GM12878 (cell line): ENCODE data around the gene VCAM1. TPM values are rescaled to one million over a fixed set of nuclear protein-coding genes. Genes with fewer than 3 reads are reported as not detected.

ENCODE experiments used
- ATAC-seq: fragments of 200-7000 bp; cut with Tn5 transposase; 3 replicates; pipeline ENCODE4 v1.9.1; 2020; ENCODE audit warnings: mild to moderate bottlenecking, moderate library complexity
- BruUV-seq: library from RNA; stranded (reverse); fragments of 400-500 nt; replicated peaks from 2 replicates; lab custom pipeline; 2021; lab: Mats Ljungman, UMichigan
- CTCF ChIA-PET: fragments of 300-600 bp; sonication (Branson Sonifier 250); formaldehyde crosslinking; extraction: SDS; loops from one replicate; lab custom pipeline; 2021; ENCODE audit warnings: inconsistent platforms; lab: Yijun Ruan, JAX
- POLR2A ChIA-PET: fragments of 350-600 bp; formaldehyde crosslinking; extraction: SDS; loops from one replicate; lab custom pipeline; 2021; ENCODE audit warnings: inconsistent platforms; lab: Charles Lee
- RAD21 ChIA-PET: fragments of 300-600 bp; sonication (Branson Sonifier 250); formaldehyde crosslinking; loops from one replicate; lab custom pipeline; 2023; ENCODE audit warnings: antibody characterized with exemption; ENCODE audit not compliant: unreplicated experiment; lab: Charles Lee
- SMC1A ChIA-PET: fragments of 300-600 bp; sonication (Branson Sonifier 250); formaldehyde crosslinking; loops from one replicate; lab custom pipeline; 2023; ENCODE audit not compliant: unreplicated experiment, uncharacterized antibody; lab: Charles Lee
- DNase-seq: peaks from one replicate; pipeline ENCODE4 v3.0.0-alpha.2; 2011; ENCODE audit warnings: low read depth, low spot score
- FAIRE-seq: peaks from 3 replicates; lab custom pipeline; 2011; peaks lifted over from hg19 to GRCh38; lab: Jason Lieb, UNC
- H2AFZ ChIP-seq: 2 replicates; pipeline ENCODE4 v1.6.0; 2011; ENCODE audit warnings: low read depth, low read length, control low read depth; ENCODE audit not compliant: control insufficient read depth
- H3K27ac ChIP-seq: 2 replicates; pipeline ENCODE4 v1.5.1; 2011; ENCODE audit warnings: control low read depth; ENCODE audit not compliant: control insufficient read depth, insufficient read depth
- H3K27me3 ChIP-seq, 2 experiments: replicated peaks in 1 of 2; 2 replicates each; pipeline versions ENCODE4 v1.6.0 to v1.6.1; 2011; ENCODE audit warnings: low read length in 1 of 2; ENCODE audit not compliant: control insufficient read depth in 2 of 2, insufficient read depth in 2 of 2
- H3K36me3 ChIP-seq, 2 experiments: 2 replicates each; pipeline ENCODE4 v1.5.1; 2011; ENCODE audit warnings: low read length in 1 of 2; ENCODE audit not compliant: control insufficient read depth in 2 of 2, insufficient read depth in 2 of 2
- H3K4me1 ChIP-seq: 2 replicates; pipeline ENCODE4 v1.6.1; 2011; ENCODE audit warnings: mild to moderate bottlenecking, low read length, moderate library complexity, mixed read lengths; ENCODE audit not compliant: control insufficient read depth, insufficient read depth
- H3K4me2 ChIP-seq: 2 replicates; pipeline ENCODE4 v1.6.0; 2011; ENCODE audit warnings: control low read depth; ENCODE audit not compliant: control insufficient read depth, insufficient read depth
- H3K4me3 ChIP-seq: fragments of 200-600 bp; sonication (generic); 2 replicates; pipeline ENCODE4 v1.5.1; 2016
- H3K79me2 ChIP-seq: 2 replicates; pipeline ENCODE4 v1.6.0; 2011; ENCODE audit warnings: low read length; ENCODE audit not compliant: control insufficient read depth, insufficient read depth
- H3K9ac ChIP-seq: 2 replicates; pipeline ENCODE4 v1.8.0; 2011; ENCODE audit warnings: low read length, control low read depth, mixed read lengths; ENCODE audit not compliant: control insufficient read depth, insufficient read depth
- H3K9me3 ChIP-seq: replicated peaks from 3 replicates; pipeline ENCODE4 v1.5.1; 2011; ENCODE audit warnings: mild to moderate bottlenecking, low read length; ENCODE audit not compliant: control insufficient read depth, insufficient read depth
- H4K20me1 ChIP-seq: 2 replicates; pipeline ENCODE4 v1.6.0; 2011; ENCODE audit not compliant: control insufficient read depth, insufficient read depth
- ASH2L ChIP-seq: fragments of 300-600, 200-600 bp; sonication (generic); IDR thresholded peaks from 2 replicates; pipeline ENCODE4 v1.6.1; 2017; ENCODE audit warnings: low read depth, mild to moderate bottlenecking, borderline replicate concordance
- E2F8 ChIP-seq: fragments of 450-650 bp; IDR thresholded peaks from 2 replicates; pipeline ENCODE4 v1.6.1; 2018; ENCODE audit warnings: mild to moderate bottlenecking, low read depth, moderate library complexity; ENCODE audit not compliant: partially characterized antibody
- HDAC6 ChIP-seq: fragments of 200-600 bp; sonication (generic); IDR thresholded peaks from one replicate; pipeline ENCODE4 v1.8.0; 2017; ENCODE audit warnings: antibody characterized with exemption; ENCODE audit not compliant: unreplicated experiment
- HDGF ChIP-seq: fragments of 450-650 bp; IDR thresholded peaks from 2 replicates; pipeline ENCODE4 v1.6.1; 2016; ENCODE audit warnings: antibody characterized with exemption
- IKZF1 ChIP-seq: fragments of 450-650 bp; conservative IDR thresholded peaks from 2 replicates; pipeline ENCODE4 v1.6.1; 2017; ENCODE audit warnings: antibody characterized with exemption, mild to moderate bottlenecking
- KAT2A ChIP-seq: conservative IDR thresholded peaks from 2 replicates; pipeline ENCODE4 v1.6.1; 2011; ENCODE audit warnings: low read depth, low read length; ENCODE audit not compliant: control insufficient read depth
- MEF2A ChIP-seq: IDR thresholded peaks from 2 replicates; pipeline ENCODE4 v1.6.1; 2011; ENCODE audit warnings: low read depth, mild to moderate bottlenecking, low read length, moderate library complexity; ENCODE audit not compliant: insufficient read depth
- PAX5 ChIP-seq: IDR thresholded peaks from 2 replicates; pipeline ENCODE4 v1.6.1; 2011; ENCODE audit warnings: low read depth, low read length, borderline replicate concordance
- PML ChIP-seq: IDR thresholded peaks from 2 replicates; pipeline ENCODE4 v1.6.1; 2012; ENCODE audit warnings: low read length, inconsistent platforms
- POU2F2 ChIP-seq: IDR thresholded peaks from 3 replicates; pipeline ENCODE4 v1.6.1; 2011; ENCODE audit warnings: low read depth, mild to moderate bottlenecking, low read length, borderline replicate concordance
- SREBF1 ChIP-seq: IDR thresholded peaks from 2 replicates; pipeline ENCODE4 v1.6.1; 2012; ENCODE audit warnings: mild to moderate bottlenecking, low read length
- SUPT20H ChIP-seq: IDR thresholded peaks from 2 replicates; pipeline ENCODE4 v1.6.1; 2011; ENCODE audit warnings: low read depth, mild to moderate bottlenecking, low read length, moderate library complexity, borderline replicate concordance; ENCODE audit not compliant: control insufficient read depth
- TARDBP ChIP-seq: IDR thresholded peaks from 2 replicates; pipeline ENCODE4 v1.6.1; 2016; ENCODE audit warnings: borderline replicate concordance
- ZZZ3 ChIP-seq: IDR thresholded peaks from 2 replicates; pipeline ENCODE4 v1.6.1; 2011; ENCODE audit warnings: low read depth; ENCODE audit not compliant: control insufficient read depth, insufficient read length
- WGBS: methylation state at CpG from one replicate; pipeline ENCODE4 v1.1.6; 2016; ENCODE audit warnings: low lambda C conversion rate; ENCODE audit not compliant: insufficient replicate concordance, insufficient coverage; ENCODE audit errors: missing lambda C conversion rate; 5-methylcytosine and 5-hydroxymethylcytosine counted together
- in situ Hi-C: fragments of 300-500 bp; cut with MboI; formaldehyde crosslinking; loops from 9 replicates; pipeline ENCODE4 v1.14.3; 2018; ENCODE audit warnings: mixed read lengths
- intact Hi-C: fragments of 100-400 bp; cut with micrococcal nuclease; formaldehyde crosslinking; loops from one replicate; pipeline ENCODE4 v1.14.2; 2022; ENCODE audit not compliant: unreplicated experiment
- polyA plus RNA-seq, 11 experiments: library from polyadenylated mRNA; depleted of rRNA in 4 of 11; unstranded in 6 of 11; stranded (reverse) in 5 of 11; fragments of >200 nt; fragmentation: Nextera tagmentation in 4 of 11; fragmentation: Illumina TruSeq in 1 of 11; extraction: Ambion mirVana in 4 of 11; extraction: Trizol in 1 of 11; gene quantifications; 1 replicate in 1 of 11; 2 replicates in 10 of 11; pipeline versions ENCODE4 v1.2.1 to v1.2.3, GENCODE V29; 2011 to 2016; ENCODE audit warnings: inconsistent platforms in 2 of 11, missing spikeins in 2 of 11, low read depth in 1 of 11
- total RNA-seq, 4 experiments: library from RNA; depleted of rRNA in 3 of 4; stranded (reverse); fragments of >200 nt in 3 of 4; fragmentation: Illumina TruSeq in 1 of 4; extraction: Trizol in 1 of 4; gene quantifications; 2 replicates each; pipeline versions ENCODE4 v1.2.1 to v1.2.3, GENCODE V29; 2013 to 2021
- TF ChIP-seq, protein P1 (sequence below): IDR thresholded peaks from 2 replicates; pipeline ENCODE4 v1.6.1; 2011; ENCODE audit warnings: borderline replicate concordance, low read depth, mild to moderate bottlenecking, moderate library complexity, low read length; ENCODE audit not compliant: insufficient read depth, poor library complexity, severe bottlenecking
- TF ChIP-seq, protein P2 (sequence below): fragments of 450-650 bp; IDR thresholded peaks from 2 replicates; pipeline ENCODE4 v1.6.1; 2017; ENCODE audit warnings: mild to moderate bottlenecking, low read depth, inconsistent platforms; ENCODE audit not compliant: poor library complexity, severe bottlenecking
- TF ChIP-seq, protein P3 (sequence below): IDR thresholded peaks from 2 replicates; pipeline ENCODE4 v1.6.1; 2012; ENCODE audit warnings: low read depth, low read length, improper control_type of control experiment

The VCAM1 gene
- total and polyA plus RNA-seq, 10 of the 15 experiments (the other 5 are each of a cell fraction or from before 2014, with no cell fraction given) = 5.0 to 13.6 (median 7.4) TPM

GRCh38 chr1:100670083-100670482, 49.5 kb upstream of the VCAM1 start:
- CTCF ChIA-PET = no interaction called here
- TF ChIP-seq ASH2L = no peak
- no peak for TF ChIP-seq MEF2A
- TF ChIP-seq SUPT20H = no peak
- TF ChIP-seq HDAC6 = no peak
- no peak for TF ChIP-seq PML
- no peak for TF ChIP-seq E2F8
- TF ChIP-seq POU2F2 = no peak
- no peak for TF ChIP-seq SREBF1
- no peak for TF ChIP-seq IKZF1
- TF ChIP-seq, protein P1, sequence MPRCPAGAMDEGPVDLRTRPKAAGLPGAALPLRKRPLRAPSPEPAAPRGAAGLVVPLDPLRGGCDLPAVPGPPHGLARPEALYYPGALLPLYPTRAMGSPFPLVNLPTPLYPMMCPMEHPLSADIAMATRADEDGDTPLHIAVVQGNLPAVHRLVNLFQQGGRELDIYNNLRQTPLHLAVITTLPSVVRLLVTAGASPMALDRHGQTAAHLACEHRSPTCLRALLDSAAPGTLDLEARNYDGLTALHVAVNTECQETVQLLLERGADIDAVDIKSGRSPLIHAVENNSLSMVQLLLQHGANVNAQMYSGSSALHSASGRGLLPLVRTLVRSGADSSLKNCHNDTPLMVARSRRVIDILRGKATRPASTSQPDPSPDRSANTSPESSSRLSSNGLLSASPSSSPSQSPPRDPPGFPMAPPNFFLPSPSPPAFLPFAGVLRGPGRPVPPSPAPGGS = no peak
- TF ChIP-seq, protein P2, sequence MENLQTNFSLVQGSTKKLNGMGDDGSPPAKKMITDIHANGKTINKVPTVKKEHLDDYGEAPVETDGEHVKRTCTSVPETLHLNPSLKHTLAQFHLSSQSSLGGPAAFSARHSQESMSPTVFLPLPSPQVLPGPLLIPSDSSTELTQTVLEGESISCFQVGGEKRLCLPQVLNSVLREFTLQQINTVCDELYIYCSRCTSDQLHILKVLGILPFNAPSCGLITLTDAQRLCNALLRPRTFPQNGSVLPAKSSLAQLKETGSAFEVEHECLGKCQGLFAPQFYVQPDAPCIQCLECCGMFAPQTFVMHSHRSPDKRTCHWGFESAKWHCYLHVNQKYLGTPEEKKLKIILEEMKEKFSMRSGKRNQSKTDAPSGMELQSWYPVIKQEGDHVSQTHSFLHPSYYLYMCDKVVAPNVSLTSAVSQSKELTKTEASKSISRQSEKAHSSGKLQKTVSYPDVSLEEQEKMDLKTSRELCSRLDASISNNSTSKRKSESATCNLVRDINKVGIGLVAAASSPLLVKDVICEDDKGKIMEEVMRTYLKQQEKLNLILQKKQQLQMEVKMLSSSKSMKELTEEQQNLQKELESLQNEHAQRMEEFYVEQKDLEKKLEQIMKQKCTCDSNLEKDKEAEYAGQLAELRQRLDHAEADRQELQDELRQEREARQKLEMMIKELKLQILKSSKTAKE = no peak
- TF ChIP-seq KAT2A = no peak
- TF ChIP-seq, protein P3, sequence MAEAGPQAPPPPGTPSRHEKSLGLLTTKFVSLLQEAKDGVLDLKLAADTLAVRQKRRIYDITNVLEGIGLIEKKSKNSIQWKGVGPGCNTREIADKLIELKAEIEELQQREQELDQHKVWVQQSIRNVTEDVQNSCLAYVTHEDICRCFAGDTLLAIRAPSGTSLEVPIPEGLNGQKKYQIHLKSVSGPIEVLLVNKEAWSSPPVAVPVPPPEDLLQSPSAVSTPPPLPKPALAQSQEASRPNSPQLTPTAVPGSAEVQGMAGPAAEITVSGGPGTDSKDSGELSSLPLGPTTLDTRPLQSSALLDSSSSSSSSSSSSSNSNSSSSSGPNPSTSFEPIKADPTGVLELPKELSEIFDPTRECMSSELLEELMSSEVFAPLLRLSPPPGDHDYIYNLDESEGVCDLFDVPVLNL = no peak
- no peak for TF ChIP-seq ZZZ3
- no peak for TF ChIP-seq TARDBP
- no peak for TF ChIP-seq HDGF
- no peak for TF ChIP-seq PAX5
- Histone ChIP-seq H3K27ac (no peak overlapping the region), H3K4me1 (no peaks in the 10 kb centered on the region), H4K20me1 (no peaks in the 10 kb centered on the region), H3K4me3 (no peak overlapping the region), H3K36me3 (no peaks in the 10 kb centered on the region), H3K9ac (no peak overlapping the region), H3K9me3 (no peaks in the 10 kb centered on the region), H3K4me2 (no peak overlapping the region), H3K27me3 (no peaks in the 10 kb centered on the region), H2AFZ (no peak overlapping the region), H3K79me2 (no peaks in the 10 kb centered on the region)
- FAIRE-seq (no peak), DNase-seq (no peak), ATAC-seq (no peak)
- intact Hi-C loops (no loop called here), in situ Hi-C loops (no loop called here)
- RAD21 ChIA-PET = no interaction called here
- SMC1A ChIA-PET = no interaction called here
- BruUV-seq = no TSS peak
- WGBS = 0% methylated on average over 1 of the region's 1 CpG
- POLR2A ChIA-PET = no interaction called here
